DMS 273 treated with DMSO at 0.1 percent for 48 hours (cell line): Measurements from ENCODE around the gene TM4SF4.
"Not testable (repeated sequence)": the region's sequence is repeated elsewhere in the genome, so short reads cannot be mapped to it uniquely, and the experiment has no call there.

Source experiments
- DNase-seq: peaks from one replicate; lab custom pipeline; 2025; lab: John Stamatoyannopoulos, UW

TM4SF4 gene, protein sequence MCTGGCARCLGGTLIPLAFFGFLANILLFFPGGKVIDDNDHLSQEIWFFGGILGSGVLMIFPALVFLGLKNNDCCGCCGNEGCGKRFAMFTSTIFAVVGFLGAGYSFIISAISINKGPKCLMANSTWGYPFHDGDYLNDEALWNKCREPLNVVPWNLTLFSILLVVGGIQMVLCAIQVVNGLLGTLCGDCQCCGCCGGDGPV

DNA sequence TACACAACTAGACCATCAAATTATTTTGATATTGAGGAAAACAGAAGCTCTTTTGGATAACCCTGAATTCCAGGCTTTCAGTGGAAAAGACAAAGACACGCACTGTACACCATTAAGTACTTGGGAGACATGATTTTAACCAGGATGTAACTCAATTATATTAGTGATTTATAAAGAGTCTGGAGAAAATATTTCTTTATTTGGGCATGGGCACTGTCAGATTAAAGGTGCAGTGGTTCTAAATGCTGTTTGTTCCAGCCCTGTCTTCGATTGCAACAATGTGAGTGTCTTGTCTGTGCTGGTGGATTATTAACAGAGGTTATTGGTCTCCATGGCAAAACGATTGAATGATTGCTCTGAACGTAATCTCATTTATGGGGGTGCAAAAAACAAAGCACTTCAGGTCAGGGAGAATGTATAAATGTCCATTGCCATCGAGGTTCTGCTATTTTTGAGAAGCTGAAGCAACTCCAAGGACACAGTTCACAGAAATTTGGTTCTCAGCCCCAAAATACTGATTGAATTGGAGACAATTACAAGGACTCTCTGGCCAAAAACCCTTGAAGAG, at the start of gene TM4SF4:
Gene TM4SF4, plus strand, starts transcription at position 448 of the 568 bp plus-strand sequence. CDS start 181 bp downstream, outside the sequence.
- DNase-seq, result no peak

DNA sequence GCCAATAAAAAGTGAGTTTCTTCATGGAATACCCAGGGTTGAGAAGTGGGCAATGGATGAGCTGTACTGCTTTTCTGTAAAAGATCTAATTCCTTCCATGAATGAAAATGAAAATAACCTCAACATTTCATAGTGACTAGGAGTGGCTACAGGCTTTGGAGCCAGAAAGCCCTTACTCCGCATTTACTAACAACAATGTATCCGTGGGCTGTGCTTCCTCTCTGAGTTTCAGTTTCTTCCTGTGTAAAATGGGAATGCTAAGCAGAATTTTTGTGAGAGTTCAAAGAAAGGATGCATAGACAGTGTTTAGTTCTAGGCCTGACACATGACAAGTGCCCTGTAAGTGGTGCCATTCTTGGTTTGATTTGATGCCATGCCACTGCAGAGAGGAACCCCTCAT, 49.6 kb upstream of the TM4SF4 start:
- DNase-seq, result no peak

DNA sequence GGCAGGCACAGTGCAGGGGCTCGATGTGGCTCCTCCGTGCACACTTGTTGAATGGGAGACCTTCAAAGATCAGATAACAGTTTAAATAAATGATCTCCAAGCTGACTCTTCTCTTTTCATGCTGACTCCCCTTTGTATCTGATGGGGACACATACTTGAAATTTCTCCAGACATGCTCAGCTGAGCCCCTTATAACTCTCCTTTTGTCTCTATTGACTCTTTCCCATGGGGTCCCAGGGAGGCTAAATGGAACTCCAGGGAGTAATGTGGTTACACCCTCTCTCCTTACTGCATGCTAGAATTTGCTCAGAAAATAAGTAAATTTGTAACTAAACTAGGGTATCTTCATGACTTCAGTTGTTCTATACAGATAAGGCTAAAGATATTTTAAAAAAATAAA, 48.2 kb upstream of the TM4SF4 start:
- DNase-seq, result no peak

DNA sequence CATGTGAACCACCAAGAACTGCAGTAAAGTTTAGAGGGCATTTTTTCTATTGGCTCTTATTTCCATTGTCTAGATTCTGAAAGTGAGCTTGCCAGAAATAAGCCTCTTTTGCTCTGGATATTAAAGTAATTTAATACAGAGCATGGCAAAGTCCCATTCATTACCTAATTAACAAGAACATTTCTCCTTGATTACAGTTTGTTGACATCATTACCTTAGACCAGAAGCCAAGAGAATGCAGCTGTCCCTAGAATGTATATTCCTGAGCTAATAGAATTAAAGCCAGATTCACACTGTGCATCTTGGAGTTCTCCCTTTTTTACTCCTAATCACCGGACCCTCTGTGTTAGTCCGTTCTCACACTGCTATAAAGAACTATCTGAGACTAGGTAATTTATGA, 46.4 kb upstream of the TM4SF4 start:
- no peak for DNase-seq

DNA sequence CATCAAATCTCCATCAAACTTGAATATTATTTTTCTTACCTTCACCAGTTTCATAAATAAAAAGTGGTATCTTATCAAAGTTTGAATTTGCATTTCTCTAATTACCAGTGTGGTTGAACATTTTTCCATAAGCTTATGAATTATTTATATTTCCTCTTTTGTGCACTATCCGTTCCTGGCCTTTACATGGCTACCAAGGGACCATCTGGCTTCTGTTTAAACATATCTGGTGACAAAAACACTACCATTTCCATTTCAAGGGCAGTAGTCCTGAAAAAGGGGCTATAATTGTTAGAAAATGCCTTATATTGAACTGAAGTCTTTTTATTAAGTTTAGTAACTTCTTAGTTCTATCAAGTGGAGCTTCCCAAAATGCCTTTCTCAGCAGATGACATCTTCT, 44.3 kb upstream of the TM4SF4 start:
- DNase-seq, result peak; percentile 17

DNA sequence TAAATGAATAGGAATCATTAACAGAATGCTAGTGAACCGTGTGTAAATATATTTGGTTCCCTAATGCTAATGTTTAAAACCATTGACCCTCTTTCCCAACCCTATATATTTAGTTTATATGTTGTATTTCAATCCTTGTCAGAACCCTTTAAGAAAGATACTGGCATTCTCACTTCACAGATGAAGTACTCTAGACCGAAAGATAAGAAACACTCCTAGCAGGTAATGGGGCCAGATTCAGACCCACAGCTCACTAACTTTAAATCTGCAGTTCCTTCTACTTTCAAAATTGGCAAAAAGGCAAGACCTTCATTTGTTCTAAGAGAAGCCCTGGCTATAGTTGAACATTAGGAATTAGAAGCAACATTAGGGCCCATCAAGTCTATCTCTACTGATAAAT, 42.3 kb upstream of the TM4SF4 start:
- no peak for DNase-seq

DNA sequence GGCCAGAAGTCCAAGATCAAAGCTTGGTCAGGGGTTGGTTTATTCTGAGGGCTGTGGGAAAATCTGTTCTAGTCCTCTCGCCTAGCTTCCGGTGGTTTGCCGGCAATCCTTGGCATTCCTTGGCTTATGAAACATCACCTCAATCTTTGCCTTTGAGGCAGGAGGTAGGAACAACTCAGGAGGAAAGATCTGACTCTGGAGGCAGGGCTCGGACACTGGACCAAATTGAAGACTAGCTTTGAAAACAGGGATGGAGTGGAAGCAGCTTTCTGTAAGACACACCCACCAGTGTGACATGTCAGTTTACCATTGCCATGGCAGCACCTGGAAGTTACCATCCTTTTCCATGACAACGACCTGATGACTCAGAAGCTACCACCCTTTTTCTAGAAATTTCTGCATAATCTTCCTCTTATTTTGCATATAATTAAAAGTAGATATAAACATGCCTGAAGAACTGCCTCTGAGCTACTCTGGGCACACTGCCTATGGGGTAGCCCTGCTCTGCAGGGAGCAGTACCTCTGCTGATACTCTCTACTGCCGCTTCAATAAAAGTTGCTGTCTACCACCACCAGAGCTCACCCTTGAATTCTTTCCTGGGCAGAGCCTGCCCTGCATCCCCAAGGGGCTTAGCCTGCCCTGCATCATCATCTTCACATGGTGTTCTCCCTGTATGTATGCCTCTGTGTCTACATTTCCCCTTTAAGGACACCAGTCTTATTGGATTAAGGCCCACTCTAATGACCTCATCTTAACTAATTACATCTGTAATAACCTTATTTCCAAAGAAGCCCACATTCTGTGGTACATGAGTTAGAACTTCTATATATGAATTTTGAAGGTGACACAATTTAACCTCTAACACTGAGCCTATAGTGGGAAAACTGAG, 38.3 kb upstream of the TM4SF4 start:
- no peak for DNase-seq

DNA sequence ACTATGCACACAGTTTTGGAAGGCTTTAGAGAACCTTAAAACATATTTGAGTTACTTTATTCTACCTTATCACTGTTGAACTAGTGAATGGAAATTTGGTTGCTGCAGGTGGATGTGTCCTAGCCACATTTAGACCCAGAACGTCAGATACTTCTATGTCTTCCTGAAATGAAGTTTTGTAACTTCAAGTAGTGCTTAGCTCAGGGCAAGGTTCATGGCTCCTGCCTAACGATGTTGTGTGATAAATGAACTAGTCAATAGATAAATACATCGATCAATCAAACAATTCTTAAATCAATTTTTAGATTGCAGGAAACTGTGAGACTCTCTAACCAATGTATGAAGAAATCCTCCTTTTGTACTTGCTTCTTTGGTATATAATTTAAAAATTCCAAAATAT, 37.2 kb upstream of the TM4SF4 start:
- DNase-seq, result no peak

DNA sequence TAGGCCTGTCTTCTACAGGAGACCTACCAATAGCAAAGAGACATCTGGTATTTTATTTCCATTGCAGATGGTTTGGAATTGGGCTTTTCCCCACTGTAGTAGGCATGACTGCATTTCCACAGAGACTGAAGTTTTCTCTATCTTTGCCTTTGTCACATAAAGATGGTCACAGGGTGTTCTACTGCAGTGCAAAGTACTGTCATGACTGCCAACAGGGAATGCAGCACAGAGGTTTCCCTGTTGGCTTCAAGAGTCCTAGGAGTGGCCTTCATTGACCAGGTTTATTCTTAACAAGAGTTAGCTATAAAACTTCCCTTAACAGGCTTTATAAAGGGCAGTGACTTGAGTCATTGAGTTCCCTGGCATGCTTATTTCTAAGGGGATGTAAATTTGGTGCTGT, 36.8 kb upstream of the TM4SF4 start:
- DNase-seq, result no peak

DNA sequence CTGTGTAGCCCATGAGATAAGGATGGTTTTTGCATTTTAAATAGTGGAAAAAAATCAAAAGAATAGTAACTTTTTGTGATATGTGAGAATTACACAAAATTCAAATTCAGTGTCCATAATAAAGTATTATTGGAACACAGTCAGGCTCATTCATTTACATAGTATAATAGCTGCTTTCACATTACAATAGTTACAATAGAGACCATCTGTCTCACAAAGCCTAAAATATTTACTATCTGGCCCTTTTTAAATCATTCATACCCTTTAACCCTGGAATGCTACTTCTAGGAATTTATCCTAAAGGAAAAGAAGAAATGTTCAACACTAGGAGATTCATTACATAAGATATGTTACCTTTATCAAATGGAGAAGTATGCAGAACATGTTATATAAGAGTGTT, 35.5 kb upstream of the TM4SF4 start:
- DNase-seq, result no peak

DNA sequence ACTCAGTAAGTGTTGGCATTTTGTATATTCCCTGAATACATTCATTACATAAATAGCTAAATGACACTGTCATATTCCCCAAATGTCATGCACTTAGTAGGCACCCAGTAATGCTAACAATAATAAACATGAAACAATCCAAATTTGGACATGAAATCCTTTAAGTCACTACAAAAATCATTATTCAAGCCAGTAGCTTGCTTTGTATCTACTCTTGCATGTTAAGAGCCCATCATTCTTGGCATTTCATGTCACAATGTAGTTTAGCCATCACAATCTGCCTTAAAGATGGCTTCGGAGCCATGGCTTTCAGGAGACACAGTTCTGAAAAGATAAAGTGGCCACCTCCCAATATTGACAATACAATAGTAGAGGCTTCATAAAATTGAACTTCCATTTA, 32.9 kb upstream of the TM4SF4 start:
- DNase-seq, result no peak

DNA sequence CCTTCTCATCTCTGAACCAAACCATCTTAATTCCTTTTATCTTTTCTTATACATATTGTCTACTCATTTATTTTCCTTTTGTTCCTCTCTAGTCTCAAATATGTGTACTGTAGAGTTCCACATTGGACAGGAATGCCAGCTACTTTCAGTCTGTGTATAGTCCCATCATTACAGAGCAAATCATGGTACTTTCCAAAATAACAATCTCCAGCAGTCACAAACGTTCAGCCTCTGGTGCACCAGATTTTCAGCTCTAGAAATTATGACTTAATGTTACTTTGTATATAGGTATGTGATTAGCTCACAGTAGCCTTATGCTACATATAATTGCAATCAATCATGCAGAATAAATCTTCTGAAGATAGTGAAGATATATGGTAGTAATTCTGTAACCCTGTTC, 32.5 kb upstream of the TM4SF4 start:
- DNase-seq, result no peak

DNA sequence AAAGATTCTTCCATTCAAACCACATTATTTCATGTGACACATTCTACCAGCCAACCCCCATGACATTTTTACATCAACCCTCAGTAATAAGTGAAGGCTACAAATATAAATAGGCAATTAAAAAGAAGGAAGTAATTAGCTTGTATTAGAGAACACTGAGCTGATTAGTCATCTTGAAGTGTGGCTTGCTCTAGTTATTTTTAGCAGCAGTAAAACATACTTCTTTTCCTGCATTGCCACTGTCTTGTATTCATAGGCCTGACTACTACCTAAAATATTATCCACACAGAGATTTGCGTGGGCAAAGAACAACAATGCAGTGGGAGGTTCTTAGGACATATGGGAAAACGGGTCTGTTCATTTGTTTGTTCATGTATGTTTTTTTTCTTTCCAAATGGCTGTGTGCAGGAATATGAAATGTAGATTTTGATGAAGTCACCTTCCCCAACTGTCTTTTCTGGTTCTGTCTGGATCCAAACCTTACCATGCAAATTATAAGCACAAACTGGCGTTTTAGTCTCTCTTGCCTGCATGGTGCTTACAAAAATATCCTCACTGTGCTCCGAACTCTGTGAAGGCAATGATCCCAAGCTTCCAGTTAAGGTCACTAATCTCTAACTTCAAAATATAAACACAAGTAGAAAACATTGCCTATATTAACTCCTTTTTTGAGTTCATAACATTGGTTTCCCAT, 31.5 kb upstream of the TM4SF4 start:
- no peak for DNase-seq

DNA sequence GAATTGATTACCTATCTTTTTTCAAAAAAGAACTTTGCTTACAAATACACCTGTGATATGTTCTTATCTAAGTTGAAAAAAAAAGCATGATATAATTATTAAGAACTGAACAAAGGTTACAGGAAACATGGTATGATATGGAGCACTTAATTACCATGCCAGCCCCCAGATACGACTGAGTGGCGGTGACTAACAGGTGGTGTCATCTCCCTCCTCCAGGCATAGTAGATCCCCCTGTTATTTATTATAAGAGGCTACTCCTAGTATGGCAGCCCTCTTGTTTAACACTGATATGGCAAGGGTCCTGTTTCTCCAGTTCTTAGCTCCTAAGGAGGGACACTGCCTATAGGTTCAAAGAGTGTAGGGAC, 31.0 kb upstream of the TM4SF4 start:
- DNase-seq, result no peak

DNA sequence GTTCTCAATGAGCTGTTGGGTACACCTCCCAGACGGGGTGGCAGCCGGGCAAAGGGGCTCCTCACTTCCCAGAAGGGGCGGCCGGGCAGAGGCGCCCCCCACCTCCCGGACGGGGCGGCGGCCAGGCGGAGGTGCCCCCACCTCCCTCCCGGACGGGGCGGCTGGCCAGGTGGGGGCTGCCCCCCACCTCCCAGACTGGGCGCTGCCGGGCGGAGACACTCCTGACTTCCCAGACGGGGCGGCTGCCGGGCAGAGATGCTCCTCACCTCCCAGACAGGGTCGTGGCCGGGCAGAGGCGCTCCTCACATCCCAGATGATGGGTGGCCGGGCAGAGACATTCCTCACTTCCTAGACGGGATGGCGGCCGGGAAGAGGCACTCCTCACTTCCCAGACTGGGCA, 29.6 kb upstream of the TM4SF4 start:
- DNase-seq, result not testable (repeated sequence)

DNA sequence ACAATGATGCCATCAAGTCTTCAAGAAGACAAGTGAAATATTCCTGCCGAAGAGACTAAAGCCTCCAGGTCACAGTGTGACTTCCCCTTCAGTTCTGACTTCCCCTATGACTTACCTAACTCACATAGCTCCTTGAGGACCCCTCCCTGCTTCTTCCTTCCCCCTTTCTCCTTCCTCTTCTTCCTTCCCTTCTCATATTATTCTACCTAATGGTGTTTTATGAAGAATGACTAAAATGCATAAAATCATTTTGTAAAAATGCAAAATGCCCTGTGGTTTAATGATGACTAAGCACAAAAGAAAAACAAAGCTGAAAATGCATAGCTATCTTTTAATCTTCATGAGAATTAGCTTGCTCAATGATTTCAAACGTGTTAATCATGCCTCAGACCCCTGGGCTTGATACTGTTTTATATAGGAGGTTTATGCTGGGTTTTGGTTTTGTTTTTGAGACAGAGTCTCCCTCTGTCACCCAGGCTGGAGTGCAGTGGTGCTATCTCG, 26.1 kb upstream of the TM4SF4 start:
- DNase-seq, result no peak

DNA sequence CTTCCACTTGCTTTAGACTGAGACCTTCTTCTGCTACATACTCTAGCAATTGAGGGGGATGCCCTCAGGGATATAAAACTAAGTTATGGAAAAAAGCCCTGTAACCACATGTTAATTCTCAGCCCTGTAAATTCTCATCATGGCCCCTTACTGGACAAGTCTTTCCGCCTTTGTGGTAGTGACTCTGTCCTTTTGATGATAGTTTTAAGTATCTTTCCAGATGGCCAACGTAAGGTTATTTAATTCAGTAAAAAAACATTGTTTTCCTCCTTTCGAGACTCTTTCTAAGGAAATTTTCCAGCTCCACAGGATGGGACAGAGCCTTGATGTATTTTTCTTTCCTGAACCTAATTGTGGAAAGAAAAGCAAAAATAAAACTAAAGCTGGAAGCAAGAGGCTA, 25.3 kb upstream of the TM4SF4 start:
- DNase-seq, result no peak

DNA sequence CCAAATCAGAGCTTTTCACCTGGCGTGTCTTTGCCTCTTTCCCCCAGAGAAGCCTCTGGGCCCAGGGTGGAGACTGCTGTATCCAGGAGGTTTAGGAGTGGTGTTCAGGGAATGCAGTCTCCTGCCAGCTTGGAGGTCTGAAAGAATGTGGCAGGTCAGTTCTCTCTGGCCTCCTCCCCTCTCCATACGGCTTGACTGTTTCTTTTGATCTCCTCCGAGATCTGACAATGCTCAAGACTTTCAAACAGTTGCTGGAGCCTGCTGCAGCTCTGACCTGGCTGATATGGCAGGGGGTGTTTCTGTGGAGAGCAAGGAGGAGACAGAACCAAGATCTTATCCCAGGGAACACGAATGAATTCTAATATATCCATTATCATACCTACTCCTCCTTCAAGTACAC, 24.7 kb upstream of the TM4SF4 start:
- DNase-seq, result no peak

DNA sequence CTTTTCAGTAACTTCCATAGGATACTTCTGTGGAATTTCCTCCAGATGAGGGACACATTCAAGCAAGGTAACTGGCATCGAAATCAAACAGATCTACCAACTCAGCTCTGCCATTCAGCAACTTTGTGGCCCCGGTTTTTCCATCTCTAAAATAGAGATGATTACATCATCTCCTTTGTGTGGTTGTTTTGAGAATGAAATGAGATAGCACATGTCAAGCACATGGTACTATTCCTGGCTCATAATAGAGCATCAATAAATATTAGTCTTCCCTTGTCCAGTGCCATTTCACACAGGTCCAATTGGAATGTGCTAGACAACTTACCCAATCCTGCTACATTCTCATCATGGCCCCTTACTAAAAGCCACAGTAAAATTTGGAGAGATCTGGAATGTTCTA, 24.2 kb upstream of the TM4SF4 start:
- DNase-seq, result no peak

DNA sequence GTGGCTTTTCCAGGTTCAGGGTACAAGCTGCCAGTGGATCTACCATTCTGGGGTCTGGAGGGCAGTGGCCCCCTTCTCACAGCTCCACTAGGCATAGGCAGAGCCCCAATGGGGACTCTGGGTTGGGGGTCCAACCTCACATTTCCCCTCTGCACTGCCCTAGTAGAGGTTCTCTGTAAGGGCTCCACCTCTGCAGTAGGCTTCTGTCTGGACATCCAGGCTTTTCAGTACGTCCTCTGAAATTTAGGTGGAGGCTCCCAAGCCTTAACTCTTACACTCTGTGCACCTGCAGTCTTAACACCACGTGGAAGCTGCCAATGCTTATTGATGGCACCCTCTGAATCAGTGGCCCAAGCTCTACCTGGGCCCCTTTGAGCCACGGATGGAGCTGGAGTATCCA, 22.5 kb upstream of the TM4SF4 start:
- DNase-seq, result no peak

DNA sequence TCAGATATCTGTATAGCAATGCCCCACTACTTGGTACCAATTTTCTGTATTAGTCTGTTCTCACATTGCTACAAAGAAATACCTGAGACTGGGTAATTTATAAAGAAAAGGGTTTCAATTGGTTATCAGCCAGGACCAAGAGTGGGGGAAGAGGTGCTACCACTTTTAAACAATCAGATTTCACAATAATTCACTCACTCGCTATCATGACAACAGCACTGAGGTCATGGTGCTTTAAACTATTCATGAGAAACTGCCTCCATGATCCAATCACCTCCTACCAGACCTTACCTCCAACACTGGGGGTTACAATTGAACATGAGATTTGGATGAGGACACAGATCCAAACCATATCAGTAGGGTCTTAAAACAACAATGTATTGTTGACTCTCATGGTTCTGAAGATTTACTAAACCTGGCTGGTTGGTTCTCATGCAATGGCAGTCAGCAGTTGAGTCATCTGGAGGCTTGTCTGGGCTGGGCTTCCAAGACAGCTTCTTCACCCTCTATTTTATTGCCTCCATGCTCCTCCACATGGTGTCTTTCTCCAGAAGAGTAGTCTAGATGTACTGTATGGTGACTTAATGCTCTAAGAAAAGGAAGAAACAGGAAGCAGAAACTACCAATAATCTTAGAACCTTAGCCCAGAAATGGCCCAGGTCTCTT, 21.2 kb upstream of the TM4SF4 start:
- DNase-seq, result no peak

DNA sequence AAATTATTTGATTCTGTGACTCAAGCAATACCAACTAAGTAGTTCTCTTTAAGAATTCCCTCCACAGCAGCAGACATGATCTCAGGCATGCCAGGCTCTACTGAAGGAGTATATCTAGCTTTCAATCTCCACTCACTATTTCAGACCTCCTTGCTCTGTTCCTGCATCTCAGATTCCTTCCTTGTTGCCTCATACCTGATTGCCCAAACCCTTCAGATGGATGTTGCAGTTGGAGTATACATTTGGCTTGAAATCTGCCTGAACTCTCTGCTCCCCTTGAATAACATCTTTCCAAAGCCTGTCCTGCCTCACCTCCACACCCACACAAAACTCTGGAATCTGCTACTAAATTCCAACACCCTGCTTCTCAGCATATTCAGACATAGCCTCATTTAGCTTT, 19.8 kb upstream of the TM4SF4 start:
- DNase-seq, result no peak
